Endothelial cell of hepatic sinusoid (primary cell): Measurements from ENCODE around the gene UBB.

Experiments used
- in situ Hi-C: cut with HindIII; loops from 2 replicates; pipeline ENCODE4 v1.10.0; 2017; ENCODE audit warnings: low sequenced_read_pairs

Gene UBB

GRCh38 chr17:16417399-16417798 lies 36.5 kb downstream of the UBB start:
- in situ Hi-C loops: no loop called here

DNA sequence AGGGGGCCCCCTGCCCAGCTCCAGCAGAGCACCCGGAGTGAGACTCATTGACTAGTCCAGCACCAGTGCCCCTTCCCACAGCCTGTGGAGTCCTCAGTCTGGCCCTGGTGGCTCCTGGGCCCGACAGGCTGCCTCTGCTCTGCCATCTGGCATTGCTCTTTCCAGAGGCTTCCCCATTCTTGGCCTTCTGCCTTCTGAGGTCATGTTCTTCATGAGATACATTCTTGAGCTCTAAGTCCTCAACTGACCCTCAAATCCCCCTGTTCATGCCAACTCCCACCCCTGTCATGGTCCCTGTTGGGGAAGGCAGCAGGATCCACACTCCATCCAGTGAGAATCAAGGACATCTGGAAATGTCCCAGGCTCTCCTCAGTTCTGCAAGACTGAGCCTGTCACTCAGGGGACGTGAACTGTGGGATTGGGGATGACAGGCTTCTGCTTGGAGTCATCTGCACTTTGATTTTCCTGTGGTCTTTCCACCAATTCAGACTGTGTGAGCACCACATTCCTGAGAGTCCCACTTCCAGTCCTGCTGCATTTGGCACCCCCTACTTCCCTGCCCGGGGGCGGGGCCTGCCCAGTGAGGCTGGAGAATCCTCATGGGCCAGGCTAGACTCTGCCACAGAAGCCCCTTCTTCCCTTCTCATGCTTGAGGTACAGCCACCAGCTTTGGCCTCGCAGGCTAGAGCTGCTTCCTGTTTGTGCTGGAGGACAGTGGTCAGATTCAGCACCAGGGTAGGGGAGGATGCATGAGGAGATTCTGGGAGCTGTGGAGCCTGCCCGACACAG lies 37.2 kb downstream of the UBB start:
- in situ Hi-C loops: no loop called here

DNA sequence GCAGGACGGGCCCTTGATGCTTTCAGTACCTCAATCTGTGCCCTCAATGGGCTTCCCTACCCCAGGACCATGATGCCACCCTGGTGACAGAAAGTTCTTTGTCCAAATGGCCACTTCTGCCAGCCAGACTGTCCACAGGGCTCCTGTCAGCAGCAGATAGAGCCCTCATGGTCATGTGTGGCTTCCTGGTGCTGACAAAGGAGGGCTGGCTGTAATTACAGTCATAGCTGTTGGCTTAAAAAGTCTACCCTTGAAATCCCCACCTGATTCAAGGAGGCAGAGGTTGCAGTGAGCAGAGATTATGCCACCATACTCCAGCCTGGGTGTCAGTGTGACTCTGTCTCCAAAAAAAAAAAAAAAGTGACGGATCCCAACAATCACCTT lies 37.8 kb downstream of the UBB start:
- in situ Hi-C loops: no loop called here

DNA sequence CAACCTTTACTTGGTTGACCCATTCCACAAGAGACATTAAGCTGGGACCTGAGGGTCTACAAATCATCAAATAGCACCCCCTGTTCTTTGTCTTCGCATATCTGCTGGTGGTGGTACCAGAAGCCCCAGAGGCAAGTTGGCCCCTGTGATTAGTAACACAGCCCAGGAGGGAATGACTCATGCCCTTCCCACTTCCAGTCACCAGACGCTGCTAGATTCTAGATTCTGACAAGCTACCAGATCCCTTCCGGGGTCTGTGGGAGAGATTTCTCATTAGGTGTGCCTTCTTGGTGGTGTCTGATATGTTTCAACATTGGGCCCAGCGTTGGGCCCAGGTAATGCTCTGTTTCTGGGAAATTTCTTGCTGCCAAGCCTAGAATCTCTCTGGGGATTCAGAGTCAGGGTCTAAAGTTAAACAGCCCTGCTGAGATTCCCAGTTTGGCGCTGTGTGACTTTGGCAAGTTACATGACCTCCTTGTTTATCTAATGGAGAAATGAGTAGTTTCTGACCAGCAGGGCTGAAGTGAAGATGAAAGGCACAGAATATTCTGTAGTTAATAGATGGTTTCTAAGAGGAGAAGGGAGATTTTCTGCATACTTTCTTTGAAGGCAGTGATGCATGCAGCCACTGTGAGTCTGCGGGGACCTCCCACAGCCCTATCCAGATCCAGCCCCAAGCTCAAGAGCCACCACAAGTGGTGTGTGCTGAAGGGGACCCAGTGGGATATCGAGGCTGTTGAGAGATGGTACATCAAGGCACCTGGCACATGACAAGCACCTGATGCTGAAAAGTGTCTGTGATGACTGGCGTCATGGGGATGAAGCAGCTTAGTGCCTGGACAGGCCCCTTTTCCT lies 38.4 kb downstream of the UBB start:
- in situ Hi-C loops: no loop called here

GRCh38 chr17:16419929-16420271 lies 39.0 kb downstream of the UBB start:
- in situ Hi-C loops: no loop called here

DNA sequence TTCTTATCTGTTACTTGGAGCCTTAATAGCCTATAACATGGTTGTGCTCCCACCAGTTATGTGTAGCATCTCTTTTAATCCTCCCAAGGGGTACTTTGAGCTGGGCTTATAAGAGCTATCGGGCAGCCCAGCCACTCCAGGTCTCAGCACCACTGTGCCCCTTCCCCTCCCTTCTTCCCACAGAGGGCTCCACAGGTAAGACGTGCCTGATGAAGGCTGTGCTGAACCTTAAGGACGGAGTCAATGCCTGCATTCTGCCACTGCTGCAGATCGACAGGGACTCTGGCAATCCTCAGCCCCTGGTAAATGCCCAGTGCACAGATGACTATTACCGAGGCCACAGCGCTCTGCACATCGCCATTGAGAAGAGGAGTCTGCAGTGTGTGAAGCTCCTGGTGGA lies 41.5 kb downstream of the UBB start:
- in situ Hi-C loops: no loop called here

DNA sequence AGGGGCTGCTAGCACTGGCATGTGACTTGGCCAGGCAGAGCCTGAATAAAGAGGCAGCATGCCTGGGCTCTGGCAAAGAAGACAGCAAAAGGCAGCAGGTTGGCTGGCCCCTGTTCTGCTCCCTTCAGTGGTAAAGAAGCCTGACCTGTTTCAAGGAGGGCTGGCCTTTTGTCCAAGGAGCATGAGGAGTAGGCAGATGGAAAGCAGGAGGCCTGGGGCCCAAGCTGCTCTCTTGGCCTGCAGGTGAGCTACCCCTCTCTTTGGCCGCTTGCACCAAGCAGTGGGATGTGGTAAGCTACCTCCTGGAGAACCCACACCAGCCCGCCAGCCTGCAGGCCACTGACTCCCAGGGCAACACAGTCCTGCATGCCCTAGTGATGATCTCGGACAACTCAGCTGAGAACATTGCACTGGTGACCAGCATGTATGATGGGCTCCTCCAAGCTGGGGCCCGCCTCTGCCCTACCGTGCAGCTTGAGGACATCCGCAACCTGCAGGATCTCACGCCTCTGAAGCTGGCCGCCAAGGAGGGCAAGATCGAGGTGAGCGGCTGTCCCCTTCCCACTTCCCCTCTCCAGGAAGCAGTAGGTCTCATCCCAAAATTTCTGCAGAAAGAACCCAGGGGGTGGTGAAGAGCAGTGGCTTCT lies 42.5 kb downstream of the UBB start:
- in situ Hi-C loops: no loop called here

GRCh38 chr17:16425202-16425601 lies 44.3 kb downstream of the UBB start:
- in situ Hi-C loops: loop anchor here (5.0 kb wide), 1 partner anchor 97 kb away; no protein-coding TSS in a partner anchor

DNA sequence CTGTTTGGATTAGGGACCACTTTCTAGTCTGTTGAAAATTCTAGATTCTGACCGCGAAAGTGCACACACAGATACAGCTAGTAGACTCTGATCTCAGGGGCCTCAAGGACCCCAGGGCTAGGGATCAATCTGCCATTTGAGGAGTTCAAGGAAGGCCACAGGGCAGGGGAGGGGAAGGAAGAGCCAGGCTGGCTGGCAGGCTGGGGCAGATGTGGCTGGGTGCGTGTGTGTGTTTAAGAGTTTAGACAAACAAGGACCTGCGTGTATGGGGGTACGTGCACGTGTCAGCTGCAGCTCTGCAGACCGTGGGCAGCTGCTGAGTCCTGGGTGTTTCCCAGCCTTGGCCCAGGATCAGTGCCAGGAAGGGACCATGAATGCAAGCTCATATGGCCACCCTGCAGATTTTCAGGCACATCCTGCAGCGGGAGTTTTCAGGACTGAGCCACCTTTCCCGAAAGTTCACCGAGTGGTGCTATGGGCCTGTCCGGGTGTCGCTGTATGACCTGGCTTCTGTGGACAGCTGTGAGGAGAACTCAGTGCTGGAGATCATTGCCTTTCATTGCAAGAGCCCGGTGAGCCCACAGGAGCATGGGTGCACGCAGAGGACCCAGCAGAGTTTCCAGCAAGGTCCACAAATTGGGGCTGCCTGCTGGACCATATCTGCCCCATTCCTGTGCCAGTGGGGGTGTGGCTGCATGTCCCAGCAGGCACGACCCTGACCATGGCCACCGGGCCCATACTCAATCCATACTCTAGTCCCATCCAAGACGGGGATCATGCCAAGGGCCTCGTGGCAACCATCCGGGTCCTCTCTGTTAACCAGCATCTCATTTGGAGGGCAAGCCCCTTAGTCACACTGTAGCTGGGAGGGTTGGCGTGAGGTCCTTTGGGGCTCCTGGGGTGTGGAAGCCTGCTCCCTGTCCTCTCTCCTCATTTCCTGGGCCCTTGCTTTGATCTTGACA lies 45.1 kb downstream of the UBB start:
- in situ Hi-C loops: loop anchor here (5.0 kb wide), 1 partner anchor 96 kb away; no protein-coding TSS in a partner anchor

DNA sequence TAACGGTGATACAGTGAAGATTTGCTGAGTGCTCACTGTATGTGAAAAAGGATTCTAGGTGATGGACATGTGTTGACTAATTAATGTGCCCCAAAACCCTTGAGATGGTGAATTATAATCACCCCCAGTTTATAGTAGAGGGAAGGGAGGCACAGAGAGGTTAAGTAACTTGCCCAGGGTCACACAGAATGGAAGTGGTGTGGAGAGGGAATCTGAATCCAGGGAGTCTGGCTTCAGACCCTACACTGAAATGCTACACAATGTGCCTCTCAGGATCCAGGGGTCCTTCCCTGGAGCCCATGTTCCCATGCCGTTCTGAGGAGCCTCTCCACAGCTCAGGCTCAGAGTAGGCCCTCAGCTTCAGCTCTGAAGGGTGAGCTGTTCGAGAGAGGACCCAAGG lies 46.1 kb downstream of the UBB start:
- in situ Hi-C loops: loop anchor here (5.0 kb wide), 1 partner anchor 95 kb away; no protein-coding TSS in a partner anchor

DNA sequence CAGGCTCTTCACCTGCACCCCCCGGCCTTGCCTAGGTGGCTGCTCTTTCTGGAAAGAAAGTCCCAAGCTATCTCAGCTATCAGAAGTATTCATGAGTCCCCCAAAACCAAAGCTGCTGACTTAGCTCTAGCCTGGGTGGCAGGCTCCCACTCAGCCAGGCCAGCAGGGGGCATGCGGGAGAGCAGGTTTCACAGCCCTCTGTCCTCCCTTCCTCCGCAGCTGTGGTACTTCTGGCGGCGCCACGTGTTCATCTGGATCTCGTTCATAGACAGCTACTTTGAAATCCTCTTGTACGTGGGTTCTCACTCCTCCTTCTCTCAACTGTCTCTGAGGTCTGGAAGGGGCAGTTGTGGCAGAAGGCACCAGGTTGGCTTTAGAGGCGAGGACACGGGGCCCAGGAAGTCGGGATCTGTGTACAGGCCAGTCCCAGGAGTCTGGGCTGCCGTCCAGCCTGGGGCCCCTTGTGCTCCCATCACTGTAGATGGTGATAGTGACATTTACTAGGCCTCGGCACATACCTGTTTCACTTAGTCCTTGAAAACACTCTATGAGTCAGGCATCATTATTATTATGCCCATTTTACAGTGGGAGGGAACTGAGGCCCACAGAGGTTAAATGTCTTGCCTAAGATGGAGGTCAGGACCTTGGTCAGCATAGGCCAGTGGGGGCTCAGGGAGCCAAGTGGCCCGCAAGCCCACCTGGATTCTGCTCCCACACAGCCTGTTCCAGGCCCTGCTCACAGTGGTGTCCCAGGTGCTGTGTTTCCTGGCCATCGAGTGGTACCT lies 47.4 kb downstream of the UBB start:
- in situ Hi-C loops: loop anchor here (5.0 kb wide), 1 partner anchor 94 kb away; no protein-coding TSS in a partner anchor

DNA sequence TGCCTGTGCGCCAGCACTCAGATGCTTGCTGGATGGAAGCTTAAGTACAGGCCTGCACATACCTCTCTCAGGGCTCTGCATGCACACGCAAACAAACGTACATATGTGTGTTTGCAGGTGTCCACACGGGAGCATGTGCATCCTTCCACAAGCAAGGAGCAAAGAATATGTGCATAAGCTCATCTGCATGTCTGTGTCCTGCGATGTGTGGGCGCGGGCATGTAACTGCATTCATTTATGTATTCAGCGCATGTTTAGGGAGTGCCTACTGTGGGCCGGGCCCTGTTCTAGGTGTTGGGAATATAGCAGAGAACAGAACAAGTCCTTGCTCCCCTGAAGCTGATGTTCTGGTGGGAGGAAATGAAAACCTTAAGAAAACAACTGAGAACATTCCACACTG lies 48.2 kb downstream of the UBB start:
- in situ Hi-C loops: loop anchor here (5.0 kb wide), 1 partner anchor 93 kb away; no protein-coding TSS in a partner anchor

DNA sequence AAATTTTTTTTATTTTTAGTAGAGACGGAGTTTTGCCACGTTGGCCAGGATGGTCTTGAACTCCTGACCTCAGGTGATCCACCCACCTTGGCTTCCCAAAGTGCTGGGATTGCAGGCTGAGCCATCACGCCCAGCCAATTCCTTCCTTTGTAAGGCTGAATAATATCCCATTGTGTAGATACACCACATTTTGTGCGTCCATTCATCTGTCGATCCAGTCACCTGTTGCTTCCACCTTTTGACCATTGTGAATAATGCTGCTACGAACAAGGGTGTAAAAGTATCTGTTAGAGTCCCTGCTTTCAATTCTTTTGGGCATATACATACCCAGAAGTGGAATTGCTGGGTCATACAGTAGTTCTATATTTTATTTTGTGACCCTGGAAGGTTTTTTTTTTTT lies 49.8 kb downstream of the UBB start:
- in situ Hi-C loops: no loop called here

DNA sequence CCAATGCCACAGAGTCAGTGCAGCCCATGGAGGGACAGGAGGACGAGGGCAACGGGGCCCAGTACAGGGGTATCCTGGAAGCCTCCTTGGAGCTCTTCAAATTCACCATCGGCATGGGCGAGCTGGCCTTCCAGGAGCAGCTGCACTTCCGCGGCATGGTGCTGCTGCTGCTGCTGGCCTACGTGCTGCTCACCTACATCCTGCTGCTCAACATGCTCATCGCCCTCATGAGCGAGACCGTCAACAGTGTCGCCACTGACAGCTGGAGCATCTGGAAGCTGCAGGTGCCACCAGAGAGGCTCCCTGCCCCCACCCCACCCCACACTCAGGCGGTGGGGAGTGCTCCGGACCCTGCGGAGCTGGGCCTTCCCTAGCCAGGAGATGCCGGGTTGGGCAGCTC lies 51.1 kb downstream of the UBB start:
- in situ Hi-C loops: no loop called here
